A673 (cell line): ENCODE results near the gene SAG. TPM values are rescaled to one million over a fixed set of nuclear protein-coding genes. Genes with fewer than 3 reads are reported as not detected.

Experiments used
- BruUV-seq: library from RNA; stranded (reverse); fragments of 400-500 nt; replicated peaks from 2 replicates; lab custom pipeline; 2021; lab: Mats Ljungman, UMichigan
- CTCF ChIA-PET: fragments of 300-600 bp; sonication (Branson Sonifier 250); formaldehyde crosslinking; loops from one replicate; lab custom pipeline; 2022; ENCODE audit warnings: antibody characterized with exemption; lab: Charles Lee
- POLR2A ChIA-PET: fragments of 300-600 bp; sonication (Branson Sonifier 250); formaldehyde crosslinking; loops from one replicate; lab custom pipeline; 2022; ENCODE audit warnings: antibody characterized with exemption; ENCODE audit not compliant: low non-redundant PET; lab: Charles Lee
- DNase-seq: peaks from one replicate; pipeline ENCODE4 v3.0.0-alpha.2; 2015; ENCODE audit warnings: low spot score
- H3K27ac ChIP-seq: fragments of 200-600 bp; sonication (generic); 2 replicates; pipeline ENCODE4 v1.5.1; 2016; ENCODE audit warnings: mixed run types, low read depth, mild to moderate bottlenecking, mixed read lengths, antibody characterized with exemption, low read length; ENCODE audit not compliant: poor library complexity, severe bottlenecking
- H3K27me3 ChIP-seq: fragments of 200-600 bp; sonication (generic); replicated peaks from 2 replicates; pipeline ENCODE4 v1.6.1; 2017; ENCODE audit warnings: mixed run types, low read depth, mild to moderate bottlenecking, mixed read lengths, antibody characterized with exemption, low read length; ENCODE audit not compliant: insufficient read depth, poor library complexity
- H3K36me3 ChIP-seq: fragments of 200-600 bp; sonication (generic); 2 replicates; pipeline ENCODE4 v1.6.1; 2016; ENCODE audit warnings: mixed run types, mild to moderate bottlenecking, mixed read lengths, antibody characterized with exemption, low read length; ENCODE audit not compliant: insufficient read depth, poor library complexity, severe bottlenecking
- H3K4me1 ChIP-seq: fragments of 200-600 bp; sonication (generic); 2 replicates; pipeline ENCODE4 v1.6.1; 2017; ENCODE audit warnings: mixed run types, mild to moderate bottlenecking, mixed read lengths, antibody characterized with exemption, low read length; ENCODE audit not compliant: insufficient read depth, poor library complexity, severe bottlenecking
- H3K4me3 ChIP-seq: fragments of 200-600 bp; sonication (generic); 2 replicates; pipeline ENCODE4 v1.5.1; 2016; ENCODE audit warnings: low read depth, mixed run types, mild to moderate bottlenecking, mixed read lengths, low read length; ENCODE audit not compliant: poor library complexity, severe bottlenecking
- H3K9me3 ChIP-seq: fragments of 200-600 bp; sonication (generic); 2 replicates; pipeline ENCODE4 v1.6.1; 2016; ENCODE audit warnings: mixed run types, low read depth, mild to moderate bottlenecking, mixed read lengths, antibody characterized with exemption, low read length; ENCODE audit not compliant: poor library complexity, severe bottlenecking
- EZH2 ChIP-seq: fragments of 200-600 bp; sonication (generic); IDR thresholded peaks from 2 replicates; pipeline ENCODE4 v1.6.1; 2017; ENCODE audit warnings: borderline replicate concordance, low read depth, mild to moderate bottlenecking, mixed read lengths, antibody characterized with exemption, low read length; ENCODE audit not compliant: poor library complexity, severe bottlenecking
- intact Hi-C: fragments of 100-400 bp; cut with micrococcal nuclease; formaldehyde crosslinking; loops from one replicate; pipeline ENCODE4 v1.10.0; 2022; ENCODE audit not compliant: unreplicated experiment
- total RNA-seq: library from RNA; stranded (reverse); gene quantifications from 2 replicates; pipeline ENCODE4 v1.2.3, GENCODE V29; 2021
- TF ChIP-seq, protein P1 (sequence below): fragments of 300-800, 200-600 bp; sonication (generic); conservative IDR thresholded peaks from 2 replicates; pipeline ENCODE4 v1.5.1; 2017; ENCODE audit warnings: low read depth, mild to moderate bottlenecking, antibody characterized with exemption, low read length, moderate library complexity, mixed read lengths

Gene SAG
- total RNA-seq, 1 experiment from 2014 or later, result 1.3 TPM

DNA sequence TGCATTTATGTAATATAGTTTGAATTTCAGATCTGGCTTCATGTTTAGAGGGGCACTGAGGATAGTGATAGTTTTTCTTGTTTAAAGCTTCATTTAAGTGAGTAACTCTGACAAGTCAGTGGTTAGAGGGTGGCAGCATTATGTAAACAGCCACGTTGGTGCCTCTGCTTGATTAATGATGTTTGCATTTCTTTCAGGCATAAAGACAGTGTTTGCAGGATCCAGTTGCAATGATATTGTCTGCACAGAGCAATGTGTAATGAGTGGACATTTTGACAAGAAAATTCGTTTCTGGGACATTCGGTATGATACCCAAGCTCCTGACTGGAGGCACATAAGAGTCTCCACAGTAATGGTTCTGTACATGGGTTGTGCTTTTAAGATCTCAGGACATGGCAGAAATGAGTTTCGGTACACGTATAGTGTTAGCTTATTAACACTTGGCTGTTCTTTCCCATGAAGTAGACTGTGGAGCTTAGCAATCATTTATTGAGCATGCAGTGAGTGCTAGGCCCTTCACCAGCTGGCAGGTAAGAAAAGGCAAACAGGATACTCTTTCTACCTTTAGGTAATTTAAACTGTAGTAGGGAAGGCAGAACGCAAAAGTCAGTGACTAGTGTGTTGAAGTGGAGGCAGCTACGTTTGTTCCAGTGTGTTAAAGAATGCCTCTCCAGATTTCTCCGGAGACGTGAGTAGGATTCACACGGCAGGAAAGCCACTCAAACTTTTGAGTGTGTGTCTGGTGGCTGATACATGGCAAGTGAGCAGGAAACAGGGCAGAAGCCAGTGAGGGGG, 17.4 kb upstream of the SAG start:
- Histone ChIP-seq H3K27ac (no peak overlapping the region), H3K36me3 (peaks cover 89% of the 10 kb centered on the region), H3K9me3 (no peaks in the 10 kb centered on the region), H3K4me3 (no peak overlapping the region), H3K27me3 (no peaks in the 10 kb centered on the region), H3K4me1 (no peaks in the 10 kb centered on the region)
- no peak for TF ChIP-seq EZH2
- TF ChIP-seq, protein P1, sequence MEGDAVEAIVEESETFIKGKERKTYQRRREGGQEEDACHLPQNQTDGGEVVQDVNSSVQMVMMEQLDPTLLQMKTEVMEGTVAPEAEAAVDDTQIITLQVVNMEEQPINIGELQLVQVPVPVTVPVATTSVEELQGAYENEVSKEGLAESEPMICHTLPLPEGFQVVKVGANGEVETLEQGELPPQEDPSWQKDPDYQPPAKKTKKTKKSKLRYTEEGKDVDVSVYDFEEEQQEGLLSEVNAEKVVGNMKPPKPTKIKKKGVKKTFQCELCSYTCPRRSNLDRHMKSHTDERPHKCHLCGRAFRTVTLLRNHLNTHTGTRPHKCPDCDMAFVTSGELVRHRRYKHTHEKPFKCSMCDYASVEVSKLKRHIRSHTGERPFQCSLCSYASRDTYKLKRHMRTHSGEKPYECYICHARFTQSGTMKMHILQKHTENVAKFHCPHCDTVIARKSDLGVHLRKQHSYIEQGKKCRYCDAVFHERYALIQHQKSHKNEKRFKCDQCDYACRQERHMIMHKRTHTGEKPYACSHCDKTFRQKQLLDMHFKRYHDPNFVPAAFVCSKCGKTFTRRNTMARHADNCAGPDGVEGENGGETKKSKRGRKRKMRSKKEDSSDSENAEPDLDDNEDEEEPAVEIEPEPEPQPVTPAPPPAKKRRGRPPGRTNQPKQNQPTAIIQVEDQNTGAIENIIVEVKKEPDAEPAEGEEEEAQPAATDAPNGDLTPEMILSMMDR, result no peak
- POLR2A ChIA-PET, result interaction anchor here (0.6 kb wide), 1 partner anchor 1124 kb away, joined by 3 read pairs; no protein-coding TSS in a partner anchor
- DNase-seq, result no peak
- no TSS peak for BruUV-seq
- intact Hi-C loops, result no loop called here
- CTCF ChIA-PET, result no interaction called here

DNA sequence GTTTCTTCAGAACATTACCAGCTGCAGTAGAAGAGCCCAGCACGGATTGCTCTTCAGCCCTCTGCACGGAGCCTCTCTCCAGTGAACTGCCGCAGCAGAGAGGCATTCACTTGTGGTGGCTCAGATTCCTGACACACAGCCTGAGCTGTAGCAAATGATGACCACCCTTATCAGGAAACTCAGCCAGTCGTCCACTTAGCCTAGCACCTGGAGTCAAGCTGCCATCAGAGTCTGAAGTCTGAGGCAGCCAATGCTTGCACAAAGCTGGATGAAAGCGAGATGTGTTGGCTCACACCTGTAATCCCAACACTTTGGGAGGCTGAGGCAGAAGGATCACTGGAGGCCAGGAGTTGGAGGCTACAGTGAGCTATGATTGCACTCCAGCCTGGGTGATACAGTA, 11.7 kb upstream of the SAG start:
- no peak for DNase-seq
- Histone ChIP-seq H3K27ac (no peak overlapping the region), H3K4me3 (no peak overlapping the region), H3K4me1 (no peaks in the 10 kb centered on the region), H3K27me3 (no peaks in the 10 kb centered on the region), H3K9me3 (no peaks in the 10 kb centered on the region), H3K36me3 (peaks cover 50% of the 10 kb centered on the region)
- POLR2A ChIA-PET, result no interaction called here
- CTCF ChIA-PET, result no interaction called here
- no peak for TF ChIP-seq EZH2
- TF ChIP-seq, protein P1, result no peak
- BruUV-seq, result no TSS peak
- intact Hi-C loops, result no loop called here

DNA sequence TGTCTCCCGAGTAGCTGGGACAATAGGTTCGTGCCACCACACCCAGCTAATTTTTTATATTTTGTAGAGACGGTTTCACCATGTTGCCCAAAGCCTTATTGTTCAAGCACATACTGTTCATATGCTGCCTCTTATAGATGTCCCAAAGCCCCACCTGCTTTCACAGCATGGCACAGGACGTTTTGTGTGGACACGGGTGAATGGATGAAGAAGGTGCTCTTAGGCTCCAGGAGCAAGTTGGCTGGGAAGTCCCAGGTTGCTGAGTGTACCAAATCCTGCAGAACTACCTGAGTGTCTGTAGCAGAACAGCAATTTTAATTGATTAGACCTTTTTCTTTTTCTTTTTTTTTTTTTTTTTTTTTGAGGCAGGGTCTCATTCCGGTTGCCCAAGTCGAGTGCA, 10.5 kb upstream of the SAG start:
- H3K4me1 ChIP-seq, result no peaks in the 10 kb centered on the region
- no TSS peak for BruUV-seq
- peaks cover 38% of the 10 kb centered on the region for H3K36me3 ChIP-seq
- H3K9me3 ChIP-seq, result no peaks in the 10 kb centered on the region
- ChIA-PET POLR2A (no interaction called here), CTCF (no interaction called here)
- H3K27me3 ChIP-seq, result no peaks in the 10 kb centered on the region
- intact Hi-C loops, result no loop called here
- H3K4me3 ChIP-seq, result no peak overlapping the region
- H3K27ac ChIP-seq, result no peak overlapping the region
- DNase-seq, result no peak
- TF ChIP-seq EZH2, result no peak
- TF ChIP-seq, protein P1, result no peak
